Type B pancreatic cell (in vitro differentiated cells): ENCODE data around the gene SLC39A8. TPM values are rescaled to one million over a fixed set of nuclear protein-coding genes. Genes with fewer than 3 reads are reported as not detected.

Experiments used
- DNase-seq: peaks from one replicate; pipeline ENCODE4 v3.0.0; 2021; ENCODE audit warnings: mixed read lengths; ENCODE audit not compliant: unreplicated experiment; ENCODE audit errors: extremely low spot score
- H3K27ac Mint-ChIP-seq: 2 replicates; pipeline ENCODE4 v1.8.0; 2021; ENCODE audit warnings: mild to moderate bottlenecking, mixed read lengths
- H3K27me3 Mint-ChIP-seq: 2 replicates; pipeline ENCODE4 v1.8.0; 2021; ENCODE audit warnings: mixed read lengths
- H3K36me3 Mint-ChIP-seq: 2 replicates; pipeline ENCODE4 v1.8.0; 2021; ENCODE audit warnings: mixed read lengths
- H3K4me1 Mint-ChIP-seq: one replicate; pipeline ENCODE4 v1.8.0; 2021; ENCODE audit warnings: mixed read lengths; ENCODE audit not compliant: unreplicated experiment
- H3K4me3 Mint-ChIP-seq: 2 replicates; pipeline ENCODE4 v1.8.0; 2021; ENCODE audit warnings: mild to moderate bottlenecking, mixed read lengths
- H3K9me3 Mint-ChIP-seq: 2 replicates; pipeline ENCODE4 v1.8.0; 2021; ENCODE audit warnings: mixed read lengths
- total RNA-seq: library from RNA; stranded (reverse); gene quantifications from 2 replicates; pipeline ENCODE4 v1.2.1, GENCODE V29; 2021; ENCODE audit warnings: low replicate concordance
- TF ChIP-seq, protein P1 (sequence below): fragments of 200-600 bp; sonication (generic); conservative IDR thresholded peaks from 2 replicates; pipeline ENCODE4 v1.5.0; 2021; ENCODE audit warnings: antibody characterized with exemption, mild to moderate bottlenecking

Gene SLC39A8
- total RNA-seq, 1 donor from 2014 or later, result 8.3 TPM

DNA sequence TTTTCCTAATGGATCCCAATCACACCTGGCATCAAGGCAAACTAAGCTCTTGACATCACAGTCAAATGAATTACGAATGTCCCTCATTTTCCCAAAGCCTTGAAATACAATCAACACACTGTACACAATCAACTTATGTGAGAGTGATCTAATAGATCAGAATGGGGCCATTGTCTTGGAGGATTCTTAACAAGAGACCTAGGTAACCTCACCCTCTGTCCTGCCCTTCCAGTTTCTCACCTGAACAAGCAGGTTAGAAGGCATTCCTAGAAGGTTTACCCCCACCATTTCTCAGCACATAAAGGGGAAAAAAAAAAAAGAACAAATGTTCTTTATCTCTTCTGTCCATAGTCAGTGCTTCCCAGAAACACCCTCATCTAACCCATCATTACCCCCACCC lies 6.3 kb downstream of the SLC39A8 start:
- Mint-ChIP-seq H3K9me3 (no peaks in the 10 kb centered on the region), H3K4me3 (peak overlapping the region; percentile 52), H3K36me3 (peaks cover 6% of the 10 kb centered on the region), H3K27me3 (no peaks in the 10 kb centered on the region), H3K27ac (peak overlapping the region; percentile 83), H3K4me1 (peaks cover 18% of the 10 kb centered on the region)
- no peak for DNase-seq
- TF ChIP-seq, protein P1, sequence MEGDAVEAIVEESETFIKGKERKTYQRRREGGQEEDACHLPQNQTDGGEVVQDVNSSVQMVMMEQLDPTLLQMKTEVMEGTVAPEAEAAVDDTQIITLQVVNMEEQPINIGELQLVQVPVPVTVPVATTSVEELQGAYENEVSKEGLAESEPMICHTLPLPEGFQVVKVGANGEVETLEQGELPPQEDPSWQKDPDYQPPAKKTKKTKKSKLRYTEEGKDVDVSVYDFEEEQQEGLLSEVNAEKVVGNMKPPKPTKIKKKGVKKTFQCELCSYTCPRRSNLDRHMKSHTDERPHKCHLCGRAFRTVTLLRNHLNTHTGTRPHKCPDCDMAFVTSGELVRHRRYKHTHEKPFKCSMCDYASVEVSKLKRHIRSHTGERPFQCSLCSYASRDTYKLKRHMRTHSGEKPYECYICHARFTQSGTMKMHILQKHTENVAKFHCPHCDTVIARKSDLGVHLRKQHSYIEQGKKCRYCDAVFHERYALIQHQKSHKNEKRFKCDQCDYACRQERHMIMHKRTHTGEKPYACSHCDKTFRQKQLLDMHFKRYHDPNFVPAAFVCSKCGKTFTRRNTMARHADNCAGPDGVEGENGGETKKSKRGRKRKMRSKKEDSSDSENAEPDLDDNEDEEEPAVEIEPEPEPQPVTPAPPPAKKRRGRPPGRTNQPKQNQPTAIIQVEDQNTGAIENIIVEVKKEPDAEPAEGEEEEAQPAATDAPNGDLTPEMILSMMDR, result no peak

DNA sequence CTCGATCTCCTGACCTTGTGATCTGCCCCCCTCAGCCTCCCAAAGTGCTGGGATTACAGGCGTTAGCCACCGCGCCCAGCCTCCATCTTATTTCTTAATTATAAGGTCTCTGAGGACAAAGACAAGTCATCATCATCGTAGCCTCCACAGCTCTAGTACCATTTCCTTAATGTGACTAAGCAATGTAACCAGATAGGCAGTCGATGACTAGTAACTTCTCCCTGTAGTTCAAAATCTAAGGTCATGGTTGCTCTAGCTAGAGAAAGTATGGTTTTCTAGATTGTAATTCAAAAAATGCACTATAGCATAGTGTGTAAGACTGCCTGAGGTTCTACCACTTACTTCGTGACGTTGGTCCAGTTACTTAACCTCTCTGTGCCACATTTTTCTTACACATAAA lies 6.9 kb downstream of the SLC39A8 start:
- H3K27me3 Mint-ChIP-seq, result no peaks in the 10 kb centered on the region
- DNase-seq, result no peak
- H3K9me3 Mint-ChIP-seq, result no peaks in the 10 kb centered on the region
- H3K36me3 Mint-ChIP-seq, result peaks cover 8% of the 10 kb centered on the region
- H3K4me3 Mint-ChIP-seq, result no peak overlapping the region
- peaks cover 14% of the 10 kb centered on the region for H3K4me1 Mint-ChIP-seq
- peak overlapping the region; percentile 83 for H3K27ac Mint-ChIP-seq
- TF ChIP-seq, protein P1, result no peak

DNA sequence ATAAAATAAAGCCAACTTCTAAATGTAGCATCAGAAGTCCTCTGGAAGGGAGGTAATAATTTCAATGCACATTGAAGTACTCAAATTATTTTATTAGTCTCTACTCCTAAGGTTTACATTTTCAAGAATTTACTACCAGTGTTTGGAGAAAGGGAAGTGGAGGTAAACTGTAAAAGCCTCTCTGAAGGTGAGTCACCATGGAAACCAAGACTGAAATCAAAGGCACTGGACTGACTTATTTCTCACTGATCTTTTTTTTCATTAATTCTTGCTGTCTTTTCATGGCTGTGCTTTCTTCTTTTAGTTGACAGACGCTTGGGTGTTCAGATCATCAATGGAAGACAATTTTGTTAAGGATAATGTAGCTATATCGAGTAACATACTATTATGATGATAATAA lies 9.7 kb downstream of the SLC39A8 start:
- H3K4me1 Mint-ChIP-seq, result peaks cover 2% of the 10 kb centered on the region
- H3K36me3 Mint-ChIP-seq, result peaks cover 11% of the 10 kb centered on the region
- no peak for DNase-seq
- H3K27ac Mint-ChIP-seq, result no peak overlapping the region
- no peaks in the 10 kb centered on the region for H3K27me3 Mint-ChIP-seq
- no peaks in the 10 kb centered on the region for H3K9me3 Mint-ChIP-seq
- no peak overlapping the region for H3K4me3 Mint-ChIP-seq
- TF ChIP-seq, protein P1, result no peak

DNA sequence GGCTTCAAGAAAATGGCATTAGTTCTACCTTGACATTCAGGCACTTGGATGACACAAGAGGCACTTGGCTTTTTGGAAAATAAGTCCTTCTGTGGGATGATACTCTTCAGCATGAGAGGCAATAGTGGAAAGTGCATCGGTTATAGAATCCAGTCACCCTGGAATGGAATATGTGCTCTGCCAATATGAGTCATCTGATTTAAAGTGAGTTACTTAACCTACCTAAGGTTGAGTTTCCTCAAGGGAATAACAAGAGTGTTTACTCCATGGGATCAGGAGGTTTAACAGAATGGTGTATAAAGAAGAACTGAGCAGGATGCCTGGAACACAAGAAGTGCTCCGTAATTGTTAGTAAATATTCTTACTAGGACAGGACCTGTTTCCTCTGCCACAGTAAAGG lies 10.7 kb downstream of the SLC39A8 start:
- H3K36me3 Mint-ChIP-seq, result peaks cover 7% of the 10 kb centered on the region
- H3K27ac Mint-ChIP-seq, result no peak overlapping the region
- no peak overlapping the region for H3K4me3 Mint-ChIP-seq
- H3K9me3 Mint-ChIP-seq, result no peaks in the 10 kb centered on the region
- TF ChIP-seq, protein P1, result no peak
- no peak for DNase-seq
- no peaks in the 10 kb centered on the region for H3K27me3 Mint-ChIP-seq
- no peaks in the 10 kb centered on the region for H3K4me1 Mint-ChIP-seq

DNA sequence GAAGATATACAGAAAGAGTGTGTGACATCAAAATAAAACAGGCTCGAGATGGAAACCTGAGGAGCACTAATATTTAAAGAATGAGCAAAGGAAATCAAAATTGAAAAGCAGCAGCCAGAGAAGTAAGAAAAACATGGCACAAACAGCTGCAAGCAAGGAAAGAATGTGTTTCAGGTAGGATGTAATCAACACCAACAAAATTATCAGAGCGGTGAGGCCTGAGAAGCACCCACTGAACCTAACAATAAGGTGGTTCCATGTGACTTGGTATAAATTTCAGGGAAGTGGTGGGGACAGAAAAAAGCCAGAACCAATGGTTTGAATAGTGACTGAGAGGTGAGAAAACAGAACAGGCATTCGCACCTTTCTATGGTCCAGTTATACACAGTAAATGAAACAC lies 11.5 kb downstream of the SLC39A8 start:
- Mint-ChIP-seq H3K27me3 (no peaks in the 10 kb centered on the region), H3K4me1 (no peaks in the 10 kb centered on the region), H3K4me3 (no peak overlapping the region), H3K27ac (no peak overlapping the region), H3K36me3 (peaks cover 4% of the 10 kb centered on the region), H3K9me3 (no peaks in the 10 kb centered on the region)
- DNase-seq, result no peak
- TF ChIP-seq, protein P1, result no peak

DNA sequence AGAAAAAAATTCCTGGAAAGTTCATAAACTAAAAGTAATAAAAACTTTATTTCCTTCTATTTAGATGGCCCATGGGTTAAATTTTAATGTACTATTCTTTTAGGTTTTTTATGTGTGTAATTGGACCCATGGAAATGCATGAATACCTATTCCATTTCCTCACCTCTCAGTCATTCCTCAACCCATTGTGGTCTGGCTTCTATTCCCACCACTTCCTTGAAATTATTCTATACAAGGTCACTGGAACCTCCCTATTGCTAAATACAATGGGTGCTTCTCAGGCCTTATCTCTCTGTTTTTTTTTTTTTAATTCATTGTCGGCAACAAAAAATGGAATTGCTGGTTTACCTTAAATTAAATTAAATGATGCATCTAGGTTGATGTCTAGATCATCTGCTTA lies 17.2 kb downstream of the SLC39A8 start:
- H3K4me1 Mint-ChIP-seq, result peaks cover 5% of the 10 kb centered on the region
- H3K36me3 Mint-ChIP-seq, result peaks cover 3% of the 10 kb centered on the region
- TF ChIP-seq, protein P1, result no peak
- H3K9me3 Mint-ChIP-seq, result no peaks in the 10 kb centered on the region
- no peak for DNase-seq
- no peaks in the 10 kb centered on the region for H3K27me3 Mint-ChIP-seq
- no peak overlapping the region for H3K27ac Mint-ChIP-seq
- no peak overlapping the region for H3K4me3 Mint-ChIP-seq
